Measurements from ENCODE around the gene CYSTM1.
A peak's percentile ranks its signal among the peaks of the same experiment; 100 is the strongest.

Gene CYSTM1

GRCh38 chr5:140232731-140233130 is 57.7 kb downstream of the CYSTM1 start:
- no peak for FAIRE-seq

GRCh38 chr5:140234377-140234989 is 59.5 kb downstream of the CYSTM1 start:
- no peak for DNase-seq (ENCODE audit: low spot score)
- FAIRE-seq, result no peak

More at GRCh38 chr5:140232731-140233130, 57.7 kb downstream of the CYSTM1 start:
- no peak for DNase-seq (ENCODE audit: low spot score)

- DNase-seq (ENCODE audit: low spot score) (no peak), FAIRE-seq (no peak)
Measured at GRCh38 chr5:140235791-140236551, 61.0 kb downstream of the CYSTM1 start.

- FAIRE-seq (no peak), DNase-seq (ENCODE audit: low spot score) (no peak)
Measured at GRCh38 chr5:140236891-140237598, 62.1 kb downstream of the CYSTM1 start.

- DNase-seq (ENCODE audit: low spot score) (no peak), FAIRE-seq (no peak)
Measured at GRCh38 chr5:140238756-140239155, 63.8 kb downstream of the CYSTM1 start.

GRCh38 chr5:140239461-140239860 is 64.5 kb downstream of the CYSTM1 start:
- DNase-seq (ENCODE audit: low spot score), result no peak
- no peak for FAIRE-seq

GRCh38 chr5:140239939-140240700 is 65.1 kb downstream of the CYSTM1 start:
- DNase-seq (ENCODE audit: low spot score) (peak; percentile 42), FAIRE-seq (no peak)

- FAIRE-seq, result peak; percentile 90
- DNase-seq (ENCODE audit: low spot score), result peak; percentile 80
Measured at GRCh38 chr5:140240987-140241706, 66.2 kb downstream of the CYSTM1 start.

- DNase-seq (ENCODE audit: low spot score) (no peak), FAIRE-seq (no peak)
Measured at GRCh38 chr5:140242099-140242498, 67.1 kb downstream of the CYSTM1 start.

GRCh38 chr5:140242890-140243585 is 68.0 kb downstream of the CYSTM1 start:
- no peak for DNase-seq (ENCODE audit: low spot score)
- FAIRE-seq, result no peak

GRCh38 chr5:140243706-140244250 is 68.8 kb downstream of the CYSTM1 start:
- FAIRE-seq (no peak), DNase-seq (ENCODE audit: low spot score) (peak; percentile 11)

- DNase-seq (ENCODE audit: low spot score) (peak; percentile 76), FAIRE-seq (no peak)
Measured at GRCh38 chr5:140244525-140245025, 69.6 kb downstream of the CYSTM1 start.

GRCh38 chr5:140245341-140245740 is 70.4 kb downstream of the CYSTM1 start:
- FAIRE-seq, result no peak
- no peak for DNase-seq (ENCODE audit: low spot score)

- no peak for DNase-seq (ENCODE audit: low spot score)
- no peak for FAIRE-seq
Measured at GRCh38 chr5:140245926-140246325, 70.9 kb downstream of the CYSTM1 start.

GRCh38 chr5:140246378-140247122 is 71.6 kb downstream of the CYSTM1 start:
- DNase-seq (ENCODE audit: low spot score) (peak; percentile 40), FAIRE-seq (no peak)

- FAIRE-seq (no peak), DNase-seq (ENCODE audit: low spot score) (no peak)
Measured at GRCh38 chr5:140248414-140248813, 73.4 kb downstream of the CYSTM1 start.

- FAIRE-seq, result no peak
Measured at GRCh38 chr5:140249536-140249935, 74.5 kb downstream of the CYSTM1 start.

GRCh38 chr5:140250386-140250785 is 75.4 kb downstream of the CYSTM1 start:
- no peak for DNase-seq (ENCODE audit: low spot score)
- FAIRE-seq, result no peak

More at GRCh38 chr5:140249536-140249935, 74.5 kb downstream of the CYSTM1 start:
- no peak for DNase-seq (ENCODE audit: low spot score)

GRCh38 chr5:140251527-140251973 is 76.6 kb downstream of the CYSTM1 start:
- FAIRE-seq (peak; percentile 98), DNase-seq (ENCODE audit: low spot score) (peak; percentile 99)

Measured in RCC 7860 (cell line).